Measurements from ENCODE around the gene XAB2. TPM values are rescaled to one million over a fixed set of nuclear protein-coding genes. Genes with fewer than 3 reads are reported as not detected.
"Not testable (repeated sequence)": the region's sequence is repeated elsewhere in the genome, so short reads cannot be mapped to it uniquely, and the experiment has no call there.

Gene XAB2
- total RNA-seq, 4 donors from 2014 or later: 26.6 to 61.9 (median 33.7) TPM

DNA sequence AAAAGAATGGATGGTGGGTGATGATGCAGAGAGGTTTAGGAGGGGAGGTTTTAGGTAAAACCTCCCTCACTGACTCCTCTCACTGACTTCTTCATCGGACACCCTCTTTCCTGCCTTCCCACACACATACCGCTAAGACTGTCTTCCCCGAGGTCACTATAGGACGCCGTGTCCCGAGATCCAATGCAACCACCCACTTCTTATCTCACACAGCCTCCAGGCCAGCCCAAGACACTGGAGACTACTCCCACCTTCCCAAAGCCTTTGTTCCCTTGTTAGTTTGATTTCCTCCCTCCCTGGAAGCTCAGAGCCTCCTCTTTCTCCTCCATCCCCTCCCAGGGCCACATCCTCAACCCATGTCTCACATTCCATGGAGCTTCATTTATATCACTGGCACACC, 50.2 kb downstream of the XAB2 start:
- TF ChIP-seq POLR2A (IDR thresholded peaks at IDR 0.05): no peak
- TF ChIP-seq, protein P1, sequence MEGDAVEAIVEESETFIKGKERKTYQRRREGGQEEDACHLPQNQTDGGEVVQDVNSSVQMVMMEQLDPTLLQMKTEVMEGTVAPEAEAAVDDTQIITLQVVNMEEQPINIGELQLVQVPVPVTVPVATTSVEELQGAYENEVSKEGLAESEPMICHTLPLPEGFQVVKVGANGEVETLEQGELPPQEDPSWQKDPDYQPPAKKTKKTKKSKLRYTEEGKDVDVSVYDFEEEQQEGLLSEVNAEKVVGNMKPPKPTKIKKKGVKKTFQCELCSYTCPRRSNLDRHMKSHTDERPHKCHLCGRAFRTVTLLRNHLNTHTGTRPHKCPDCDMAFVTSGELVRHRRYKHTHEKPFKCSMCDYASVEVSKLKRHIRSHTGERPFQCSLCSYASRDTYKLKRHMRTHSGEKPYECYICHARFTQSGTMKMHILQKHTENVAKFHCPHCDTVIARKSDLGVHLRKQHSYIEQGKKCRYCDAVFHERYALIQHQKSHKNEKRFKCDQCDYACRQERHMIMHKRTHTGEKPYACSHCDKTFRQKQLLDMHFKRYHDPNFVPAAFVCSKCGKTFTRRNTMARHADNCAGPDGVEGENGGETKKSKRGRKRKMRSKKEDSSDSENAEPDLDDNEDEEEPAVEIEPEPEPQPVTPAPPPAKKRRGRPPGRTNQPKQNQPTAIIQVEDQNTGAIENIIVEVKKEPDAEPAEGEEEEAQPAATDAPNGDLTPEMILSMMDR (IDR thresholded peaks at IDR 0.05): no peak
- Histone ChIP-seq H3K27me3 (no peaks in the 10 kb centered on the region), H3K4me1 (no peaks in the 10 kb centered on the region), H3K36me3 (no peaks in the 10 kb centered on the region), H3K9me3 (no peaks in the 10 kb centered on the region), H3K4me3 (no peak overlapping the region), H3K27ac (no peak overlapping the region)
- DNase-seq: no peak

DNA sequence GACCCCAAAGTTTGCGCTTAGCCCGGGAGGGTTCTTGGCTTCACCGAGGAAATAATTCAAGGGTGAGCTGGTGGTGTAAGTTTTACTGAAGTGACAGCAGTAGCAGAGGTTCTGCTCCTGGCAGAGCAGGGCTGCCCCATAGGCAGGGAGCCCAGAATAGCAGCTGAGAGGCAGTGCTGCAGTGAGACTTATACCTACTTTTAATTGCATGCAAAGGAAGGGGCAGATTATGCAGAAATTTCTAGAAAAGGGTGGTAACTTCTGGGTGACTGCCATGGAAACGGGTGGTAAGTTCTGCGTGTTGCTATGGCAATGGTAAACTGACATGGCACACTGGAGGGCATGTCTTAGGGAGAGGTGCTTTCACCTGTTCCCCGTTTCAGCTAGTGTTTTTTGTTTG, 51.2 kb downstream of the XAB2 start:
- Histone ChIP-seq H3K4me3 (no peak overlapping the region), H3K36me3 (no peaks in the 10 kb centered on the region), H3K4me1 (no peaks in the 10 kb centered on the region), H3K27ac (no peak overlapping the region), H3K9me3 (no peaks in the 10 kb centered on the region), H3K27me3 (no peaks in the 10 kb centered on the region)
- TF ChIP-seq, protein P1 (IDR thresholded peaks at IDR 0.05): no peak
- no peak for TF ChIP-seq POLR2A (IDR thresholded peaks at IDR 0.05)
- DNase-seq: no peak

- H3K4me1 ChIP-seq, H3K27me3 ChIP-seq, H3K4me3 ChIP-seq, H3K9me3 ChIP-seq, H3K27ac ChIP-seq, DNase-seq, H3K36me3 ChIP-seq: not testable (repeated sequence)
Measured at GRCh38 chr19:7577422-7577821, 51.9 kb downstream of the XAB2 start.

GRCh38 chr19:7575434-7576040, 53.8 kb downstream of the XAB2 start:
- no peak overlapping the region for H3K27ac ChIP-seq
- H3K27me3 ChIP-seq: no peaks in the 10 kb centered on the region
- no peak for TF ChIP-seq POLR2A (IDR thresholded peaks at IDR 0.05)
- TF ChIP-seq, protein P1 (IDR thresholded peaks at IDR 0.05): no peak
- no peaks in the 10 kb centered on the region for H3K9me3 ChIP-seq
- H3K36me3 ChIP-seq: no peaks in the 10 kb centered on the region
- H3K4me3 ChIP-seq: no peak overlapping the region
- H3K4me1 ChIP-seq: no peaks in the 10 kb centered on the region
- DNase-seq: no peak

DNA sequence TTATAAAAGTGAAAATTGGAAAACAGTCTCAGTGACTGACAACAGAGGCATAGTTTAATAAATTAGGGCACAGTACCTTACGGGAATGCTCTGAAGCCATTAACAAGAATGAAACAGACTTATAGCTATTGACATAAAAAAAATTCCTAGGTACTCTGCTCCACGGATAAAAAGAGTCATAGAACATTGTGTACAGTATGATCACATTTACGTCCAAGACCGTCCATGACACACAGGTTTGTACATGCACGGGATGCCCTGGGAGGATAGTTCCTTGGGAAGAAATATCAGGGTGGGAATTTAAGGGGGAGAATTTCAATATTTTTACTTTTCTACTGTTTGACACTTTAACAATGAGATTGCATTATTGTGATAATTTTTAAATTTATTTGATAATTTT, 58.6 kb downstream of the XAB2 start:
- no peak for DNase-seq
- H3K36me3 ChIP-seq: no peaks in the 10 kb centered on the region
- no peak overlapping the region for H3K4me3 ChIP-seq
- H3K27ac ChIP-seq: no peak overlapping the region
- no peaks in the 10 kb centered on the region for H3K27me3 ChIP-seq
- no peak for TF ChIP-seq POLR2A (IDR thresholded peaks at IDR 0.05)
- TF ChIP-seq, protein P1 (IDR thresholded peaks at IDR 0.05): no peak
- no peaks in the 10 kb centered on the region for H3K9me3 ChIP-seq
- no peaks in the 10 kb centered on the region for H3K4me1 ChIP-seq

Small RNA genes lying within 50 kb of the gene (small RNA-seq; reads per million reads assigned to genes)
- gene MIR6792: 0 reads per million in 2 donors

Other genes starting within 250 kb of the XAB2 start
- 10 to 100 TPM in 2 of 4 donors, 1 to 10 TPM in 1, not detected in 1; 8.2 to 14.3 (median 10.3) TPM for gene PEX11G, start 140.5 kb downstream of the XAB2 start, total RNA-seq
- gene ZNF358, start 113.4 kb downstream of the XAB2 start, total RNA-seq: 100 to 1,000 TPM in 2 of 4 donors, 10 to 100 TPM in 2; 77.1 to 124 (median 95.3) TPM
- 10 to 100 TPM; 18.0 to 37.1 (median 21.9) TPM for gene MCOLN1, start 106.9 kb downstream of the XAB2 start, total RNA-seq
- 100 to 1,000 TPM; 181 to 296 (median 234) TPM for gene PNPLA6, start 93.8 kb downstream of the XAB2 start, total RNA-seq
- 10 to 100 TPM; 24.8 to 71.7 (median 60.3) TPM for gene CAMSAP3, start 33.7 kb downstream of the XAB2 start, total RNA-seq
- 100 to 1,000 TPM in 1 of 4 donors, 10 to 100 TPM in 3; 12.6 to 102 (median 14.5) TPM for gene PET100, start 248 bp upstream of the XAB2 start, total RNA-seq
- 10 to 100 TPM in 1 of 4 donors, 1 to 10 TPM in 2, not detected in 1; 2.3 to 13.4 (median 7.8) TPM for gene PCP2, start 4.2 kb upstream of the XAB2 start, total RNA-seq
- 100 to 1,000 TPM; 117 to 245 (median 199) TPM for gene STXBP2, start 7.6 kb upstream of the XAB2 start, total RNA-seq
- gene RETN, start 39.5 kb upstream of the XAB2 start, total RNA-seq: not detected
- not detected for gene MCEMP1, start 47.5 kb upstream of the XAB2 start, total RNA-seq
- 10 to 100 TPM; 18.2 to 55.8 (median 54.0) TPM for gene TRAPPC5, start 51.3 kb upstream of the XAB2 start, total RNA-seq
- gene FCER2, start 72.6 kb upstream of the XAB2 start, total RNA-seq: 10 to 100 TPM in 1 of 4 donors, 1 to 10 TPM in 1, not detected in 2; 2.0 to 10.7 TPM
- gene CLEC4G, start 102.6 kb upstream of the XAB2 start, total RNA-seq: 1 to 10 TPM in 1 of 4 donors, not detected in 3; 1.1 TPM
- 10 to 100 TPM in 1 of 4 donors, 1 to 10 TPM in 3; 1.6 to 31.4 (median 5.2) TPM for gene CD209, start 118.0 kb upstream of the XAB2 start, total RNA-seq
- not detected for gene CLEC4M, start 133.7 kb upstream of the XAB2 start, total RNA-seq
- gene EVI5L, start 200.7 kb upstream of the XAB2 start, total RNA-seq: 10 to 100 TPM in 3 of 4 donors, 1 to 10 TPM in 1; 7.7 to 22.3 (median 14.9) TPM
- not detected for gene PRR36, start 244.8 kb upstream of the XAB2 start, total RNA-seq

All from Peyer's patch (tissue), 4 donors.